GM19438 (cell line): ENCODE results near the gene MFGE8.

Source experiments
- ATAC-seq: cut with Tn5 transposase; IDR thresholded peaks from one replicate; pipeline ENCODE4 v1.9.1; 2021; ENCODE audit warnings: low read depth; ENCODE audit not compliant: unreplicated experiment

The MFGE8 gene

DNA sequence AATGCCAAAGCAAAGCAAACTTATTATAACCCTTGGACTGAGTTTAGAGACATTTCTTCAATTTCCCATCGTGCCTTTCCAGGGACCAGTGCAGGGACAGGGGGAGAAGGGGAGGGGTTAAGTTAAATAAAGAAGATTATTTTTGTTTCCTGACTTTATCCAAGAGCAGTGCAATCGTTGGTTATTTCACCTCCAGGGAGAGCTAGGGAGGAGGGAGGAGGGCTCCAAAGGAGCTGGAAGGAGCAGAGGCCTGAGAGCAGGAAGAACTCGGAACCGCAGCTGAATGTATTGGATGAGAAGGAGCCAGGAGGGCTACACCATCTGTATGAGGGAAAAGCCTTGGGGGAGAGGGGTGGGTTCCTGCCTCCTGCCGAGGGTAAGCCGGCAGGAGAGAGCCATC lies 38.5 kb downstream of the MFGE8 start:
- ATAC-seq: no peak

DNA sequence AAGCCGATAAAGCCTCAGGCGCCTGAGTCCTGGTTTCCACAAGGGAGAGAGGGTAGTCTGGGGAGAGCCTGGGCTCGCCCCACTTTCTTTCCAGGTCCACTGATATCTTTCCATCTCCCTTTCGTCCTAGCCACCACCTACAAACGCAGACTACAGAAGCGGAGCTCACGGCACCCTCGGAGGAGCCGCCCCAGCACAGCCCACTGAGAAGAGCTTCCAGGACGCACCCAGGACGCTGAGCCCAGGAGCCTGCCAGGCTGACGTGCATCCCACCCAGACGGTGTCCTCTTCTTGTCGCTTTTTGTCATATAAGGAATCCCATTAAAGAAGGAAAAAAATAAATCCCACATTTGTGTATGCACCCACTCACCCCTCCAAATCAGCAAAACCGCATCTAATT lies 38.9 kb downstream of the MFGE8 start:
- ATAC-seq: no peak

DNA sequence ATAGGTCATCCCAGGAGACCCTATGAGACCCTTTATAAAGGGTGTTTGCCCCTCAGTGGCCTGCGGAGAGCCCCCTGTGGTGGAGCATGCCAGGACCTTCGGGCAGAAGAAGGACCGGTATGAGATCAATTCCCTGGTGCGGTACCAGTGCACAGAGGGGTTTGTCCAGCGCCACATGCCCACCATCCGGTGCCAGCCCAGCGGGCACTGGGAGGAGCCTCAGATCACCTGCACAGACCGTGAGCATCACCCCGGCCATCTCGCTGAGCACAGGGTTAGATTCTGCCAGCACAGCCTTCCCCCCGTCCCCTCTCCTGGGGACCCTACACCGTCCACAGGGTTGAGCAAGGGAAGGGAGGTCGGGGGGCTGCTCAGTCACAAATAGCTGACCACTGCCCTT lies 39.4 kb downstream of the MFGE8 start:
- ATAC-seq: no peak

DNA sequence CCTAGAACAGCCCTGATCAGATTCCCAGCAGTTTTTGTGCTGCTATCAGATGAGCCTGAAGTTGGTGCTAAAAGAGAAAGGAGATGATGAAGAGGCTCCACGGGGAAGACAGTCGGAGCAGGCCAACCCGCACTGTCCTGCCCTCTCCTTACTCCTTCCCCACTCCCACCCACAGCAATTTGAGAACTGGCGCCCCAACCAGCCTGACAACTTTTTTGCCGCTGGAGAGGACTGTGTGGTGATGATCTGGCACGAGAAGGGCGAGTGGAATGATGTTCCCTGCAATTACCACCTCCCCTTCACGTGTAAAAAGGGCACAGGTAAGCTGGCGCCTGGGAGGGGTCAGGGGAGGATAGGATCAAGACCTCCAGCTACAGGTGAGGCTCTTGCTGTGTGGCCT lies 40.5 kb downstream of the MFGE8 start:
- ATAC-seq: no peak

DNA sequence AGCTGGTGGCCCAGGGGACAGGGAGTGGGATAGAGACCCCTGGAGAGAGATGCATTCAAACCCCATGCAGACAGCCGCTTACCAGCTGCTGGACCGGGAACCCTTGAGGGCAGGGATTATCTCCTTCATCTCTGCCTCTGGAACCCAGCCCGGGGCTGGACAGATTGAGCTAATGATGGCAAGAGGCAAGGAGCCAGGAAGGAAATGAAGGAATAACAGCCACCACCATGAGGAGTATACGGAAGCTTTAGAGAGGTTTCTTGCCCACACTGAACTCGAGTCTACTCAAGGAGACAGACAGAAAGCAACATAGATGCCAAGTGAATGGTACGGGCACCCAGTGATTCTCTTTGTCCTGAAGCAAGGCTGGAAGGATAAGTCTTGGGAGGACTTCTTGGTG lies 41.1 kb downstream of the MFGE8 start:
- no peak for ATAC-seq

DNA sequence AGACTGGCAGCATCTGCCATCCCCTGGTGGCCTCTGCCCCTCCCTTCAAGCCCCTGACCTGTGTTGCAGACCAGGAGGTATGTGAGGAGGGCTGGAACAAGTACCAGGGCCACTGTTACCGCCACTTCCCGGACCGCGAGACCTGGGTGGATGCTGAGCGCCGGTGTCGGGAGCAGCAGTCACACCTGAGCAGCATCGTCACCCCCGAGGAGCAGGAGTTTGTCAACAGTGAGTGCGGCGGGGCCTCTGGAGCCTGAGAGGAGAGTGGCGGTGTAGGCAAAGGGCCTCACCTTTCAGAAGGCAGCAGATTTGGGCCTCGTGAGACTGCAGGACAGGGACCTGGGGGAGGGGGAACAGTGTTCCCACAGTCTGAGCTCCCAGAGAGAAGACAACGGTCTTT lies 41.9 kb downstream of the MFGE8 start:
- ATAC-seq: no peak

DNA sequence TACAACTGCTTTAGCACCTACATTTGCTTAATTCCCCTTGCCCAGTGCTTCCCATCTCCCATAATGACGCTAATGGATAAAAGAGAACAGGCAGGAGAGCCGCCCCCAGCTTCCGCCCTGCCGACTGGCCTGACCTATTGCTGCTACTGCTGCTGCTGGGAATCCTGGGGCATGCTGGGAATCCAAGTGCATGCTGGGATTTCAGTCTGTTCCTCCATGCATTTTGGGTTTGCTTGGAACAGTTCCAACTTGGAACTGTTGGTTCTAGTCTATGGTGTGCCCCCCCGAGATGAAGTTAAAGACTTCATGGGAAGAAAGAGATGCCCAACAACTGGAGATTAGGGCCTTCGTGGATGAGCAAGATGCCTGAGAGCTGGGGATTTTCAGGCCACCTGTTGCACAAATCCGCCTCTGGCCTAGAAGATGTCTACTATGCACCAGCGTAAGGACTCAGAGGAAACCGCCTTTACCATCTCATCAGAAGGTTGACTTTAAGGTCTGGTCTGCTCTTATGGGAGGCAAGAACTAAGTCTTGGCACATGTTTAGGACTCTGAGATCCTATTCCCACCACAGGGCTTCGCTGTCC lies 46.8 kb downstream of the MFGE8 start:
- ATAC-seq: no peak

DNA sequence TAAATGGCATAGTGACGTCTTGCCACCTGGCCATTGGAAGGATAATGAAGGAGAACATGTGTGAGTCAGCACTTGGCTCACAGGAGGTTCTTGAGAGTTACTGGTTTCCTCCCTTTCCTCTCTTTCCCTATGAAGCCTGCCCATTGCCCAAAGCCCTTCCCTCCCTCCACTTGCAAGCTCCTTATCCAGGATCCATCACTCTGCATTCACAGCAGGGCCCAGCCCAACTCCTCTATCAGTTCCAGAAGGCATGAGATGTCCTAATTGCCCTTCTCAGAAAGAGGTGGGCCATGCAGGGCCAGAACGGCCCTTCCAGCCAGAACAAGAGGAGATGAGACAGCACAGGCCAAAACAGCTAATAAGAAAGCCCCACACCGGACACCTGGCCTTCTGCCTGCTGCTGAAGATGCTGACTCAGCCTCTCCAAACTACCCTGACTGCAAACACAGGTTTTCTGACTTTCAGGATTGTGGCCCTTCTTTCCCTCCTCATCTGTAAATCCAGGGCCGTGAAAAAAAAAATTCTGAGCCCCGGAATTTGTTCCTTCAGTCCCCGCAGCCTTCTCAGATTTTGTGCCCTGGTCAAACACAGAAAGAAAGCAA lies 47.6 kb downstream of the MFGE8 start:
- ATAC-seq: no peak

DNA sequence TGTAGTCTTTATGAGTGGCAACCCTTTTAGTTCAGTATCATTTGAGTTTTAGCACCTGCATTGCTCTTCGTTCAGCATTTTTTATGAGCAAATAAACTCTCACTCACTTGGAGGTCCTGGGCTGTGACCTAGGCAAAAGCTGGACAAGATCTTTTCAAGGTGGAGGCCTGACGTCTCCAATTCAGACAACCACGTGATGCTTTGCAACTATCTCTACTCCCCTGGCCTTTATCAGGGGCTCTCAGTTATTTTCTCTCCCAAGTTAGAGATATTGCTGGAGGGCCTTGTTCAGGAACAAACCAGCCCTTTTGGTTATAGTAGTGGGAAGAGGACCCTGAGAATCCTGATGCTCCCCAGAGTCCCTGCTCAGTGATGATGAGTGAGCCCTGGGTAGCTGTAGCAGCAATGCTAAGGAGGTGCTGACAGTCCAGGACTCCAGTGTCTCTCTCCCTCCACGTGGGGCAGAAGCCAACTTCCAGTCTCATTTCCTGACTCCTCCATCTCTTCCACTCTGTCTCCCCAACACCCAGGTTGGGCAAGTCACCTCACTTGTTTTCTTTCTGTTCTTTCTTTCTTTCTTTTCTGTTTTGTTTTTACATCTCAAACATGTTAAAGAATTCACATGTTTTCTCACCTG lies 48.2 kb downstream of the MFGE8 start:
- ATAC-seq: no peak

DNA sequence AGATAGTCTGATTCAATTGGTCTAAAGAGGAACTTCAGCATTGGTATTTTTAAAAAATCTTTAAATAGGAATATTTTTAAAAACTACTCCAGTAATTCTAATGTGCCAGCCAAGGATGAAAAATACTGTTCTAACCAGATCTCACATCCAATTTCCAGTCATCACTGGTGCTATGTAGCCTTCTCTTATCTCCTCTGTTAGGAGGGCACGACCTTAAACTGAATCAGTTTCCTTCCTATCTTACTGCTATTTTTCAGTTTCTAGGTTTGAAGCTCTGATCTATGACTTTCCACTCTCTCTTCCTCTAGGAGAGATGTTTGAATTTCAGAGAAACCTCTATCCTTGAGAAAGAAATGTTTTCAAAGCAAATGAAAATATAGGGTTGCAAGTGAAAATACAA lies 49.8 kb downstream of the MFGE8 start:
- no peak for ATAC-seq

DNA sequence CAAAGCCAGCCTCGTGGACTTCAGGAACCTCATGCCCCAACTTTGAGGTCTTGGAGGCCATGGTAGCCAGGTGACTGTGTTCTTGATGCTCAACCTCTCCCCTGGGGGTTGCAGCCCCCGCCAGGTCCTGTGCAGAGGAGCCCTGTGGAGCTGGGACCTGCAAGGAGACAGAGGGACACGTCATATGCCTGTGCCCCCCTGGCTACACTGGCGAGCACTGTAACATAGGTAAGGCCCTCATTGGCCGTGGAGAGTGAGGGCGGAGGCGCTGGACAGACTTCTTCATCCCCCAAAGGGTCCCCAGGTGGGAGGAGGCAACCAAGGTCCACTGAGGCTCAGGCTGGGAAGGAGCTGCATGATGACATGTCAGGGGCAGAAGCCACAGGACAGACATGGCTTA lies 53.0 kb downstream of the MFGE8 start:
- ATAC-seq: no peak

DNA sequence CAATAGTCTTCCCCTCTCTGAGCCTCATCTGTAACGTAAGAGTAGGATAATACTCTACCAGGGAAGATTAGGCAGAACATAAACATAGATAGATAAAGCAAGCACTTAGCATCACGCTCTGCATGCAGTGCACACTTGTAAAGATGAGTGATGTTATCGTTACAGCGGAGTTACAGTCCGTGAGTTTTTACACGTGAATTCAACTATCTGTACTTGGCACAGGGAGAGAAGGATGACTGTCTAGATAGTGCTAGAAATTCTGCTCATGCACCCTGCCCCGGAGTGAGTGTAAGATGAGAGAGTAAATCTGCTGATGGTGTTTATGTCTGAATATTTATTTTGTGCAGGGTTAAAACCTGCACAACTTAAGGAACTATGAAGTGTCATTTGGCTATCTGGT lies 53.6 kb downstream of the MFGE8 start:
- ATAC-seq: no peak

DNA sequence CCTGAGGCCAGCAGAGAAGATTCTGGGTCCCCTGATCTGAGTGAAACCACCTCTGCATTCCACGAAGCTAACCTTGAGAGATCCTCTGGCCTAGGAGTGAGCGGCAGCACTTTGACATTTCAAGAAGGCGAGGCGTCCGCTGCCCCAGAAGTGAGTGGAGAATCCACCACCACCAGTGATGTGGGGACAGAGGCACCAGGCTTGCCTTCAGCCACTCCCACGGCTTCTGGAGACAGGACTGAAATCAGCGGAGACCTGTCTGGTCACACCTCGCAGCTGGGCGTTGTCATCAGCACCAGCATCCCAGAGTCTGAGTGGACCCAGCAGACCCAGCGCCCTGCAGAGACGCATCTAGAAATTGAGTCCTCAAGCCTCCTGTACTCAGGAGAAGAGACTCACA lies 54.2 kb downstream of the MFGE8 start:
- ATAC-seq: no peak

DNA sequence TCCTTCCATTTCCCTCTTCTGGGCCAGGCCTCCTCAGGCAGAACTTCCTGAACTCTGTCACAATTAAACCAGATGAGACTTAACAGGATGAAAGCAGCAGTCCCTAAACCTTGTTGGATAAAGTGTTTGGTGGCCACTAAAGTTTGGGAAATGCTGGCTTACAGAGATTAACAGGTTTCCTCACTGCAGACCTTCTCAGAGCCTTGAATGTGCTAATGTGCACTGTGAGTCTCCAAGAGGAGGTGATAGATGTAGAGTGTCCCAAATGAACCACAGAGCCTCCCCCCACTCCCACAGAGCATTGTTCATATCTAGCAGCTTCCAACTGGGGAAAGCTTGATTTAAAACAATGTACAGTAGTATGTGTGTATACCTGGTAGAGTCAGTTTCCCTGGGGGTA lies 60.7 kb downstream of the MFGE8 start:
- ATAC-seq: no peak

DNA sequence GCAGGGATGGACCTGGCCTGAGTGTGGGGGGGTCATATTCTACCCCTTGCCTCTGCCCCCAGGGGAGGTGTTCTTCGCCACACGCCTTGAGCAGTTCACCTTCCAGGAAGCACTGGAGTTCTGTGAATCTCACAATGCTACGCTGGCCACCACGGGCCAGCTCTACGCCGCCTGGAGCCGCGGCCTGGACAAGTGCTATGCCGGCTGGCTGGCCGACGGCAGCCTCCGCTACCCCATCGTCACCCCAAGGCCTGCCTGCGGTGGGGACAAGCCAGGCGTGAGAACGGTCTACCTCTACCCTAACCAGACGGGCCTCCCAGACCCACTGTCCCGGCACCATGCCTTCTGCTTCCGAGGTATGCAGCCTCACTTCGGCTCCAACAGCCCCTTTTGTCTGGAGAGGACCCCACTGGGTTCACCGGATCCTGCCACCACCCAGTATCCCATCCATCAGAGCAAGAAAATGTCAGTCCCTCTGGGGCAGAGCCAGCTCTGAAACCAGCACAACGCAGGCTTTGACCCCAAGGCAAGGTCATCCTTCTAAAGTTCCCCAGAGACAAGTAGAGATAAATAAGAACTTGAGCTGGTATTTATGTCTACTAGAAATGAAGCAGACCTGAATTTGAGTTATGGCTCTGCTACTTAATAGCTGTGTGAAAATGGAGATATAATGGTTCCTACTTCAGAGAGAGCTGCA lies 63.7 kb downstream of the MFGE8 start:
- no peak for ATAC-seq
